A673 (cell line): Measurements from ENCODE around the gene HOXB9. TPM values are rescaled to one million over a fixed set of nuclear protein-coding genes. Genes with fewer than 3 reads are reported as not detected.

Source experiments
- BruUV-seq: library from RNA; stranded (reverse); fragments of 400-500 nt; replicated peaks from 2 replicates; lab custom pipeline; 2021; lab: Mats Ljungman, UMichigan
- CTCF ChIA-PET: fragments of 300-600 bp; sonication (Branson Sonifier 250); formaldehyde crosslinking; loops from one replicate; lab custom pipeline; 2022; ENCODE audit warnings: antibody characterized with exemption; lab: Charles Lee
- POLR2A ChIA-PET: fragments of 300-600 bp; sonication (Branson Sonifier 250); formaldehyde crosslinking; loops from one replicate; lab custom pipeline; 2022; ENCODE audit warnings: antibody characterized with exemption; ENCODE audit not compliant: low non-redundant PET; lab: Charles Lee
- DNase-seq: peaks from one replicate; pipeline ENCODE4 v3.0.0-alpha.2; 2015; ENCODE audit warnings: low spot score
- H3K27ac ChIP-seq: fragments of 200-600 bp; sonication (generic); 2 replicates; pipeline ENCODE4 v1.5.1; 2016; ENCODE audit warnings: mixed run types, low read depth, mild to moderate bottlenecking, mixed read lengths, antibody characterized with exemption, low read length; ENCODE audit not compliant: poor library complexity, severe bottlenecking
- H3K27me3 ChIP-seq: fragments of 200-600 bp; sonication (generic); replicated peaks from 2 replicates; pipeline ENCODE4 v1.6.1; 2017; ENCODE audit warnings: mixed run types, low read depth, mild to moderate bottlenecking, mixed read lengths, antibody characterized with exemption, low read length; ENCODE audit not compliant: insufficient read depth, poor library complexity
- H3K36me3 ChIP-seq: fragments of 200-600 bp; sonication (generic); 2 replicates; pipeline ENCODE4 v1.6.1; 2016; ENCODE audit warnings: mixed run types, mild to moderate bottlenecking, mixed read lengths, antibody characterized with exemption, low read length; ENCODE audit not compliant: insufficient read depth, poor library complexity, severe bottlenecking
- H3K4me1 ChIP-seq: fragments of 200-600 bp; sonication (generic); 2 replicates; pipeline ENCODE4 v1.6.1; 2017; ENCODE audit warnings: mixed run types, mild to moderate bottlenecking, mixed read lengths, antibody characterized with exemption, low read length; ENCODE audit not compliant: insufficient read depth, poor library complexity, severe bottlenecking
- H3K4me3 ChIP-seq: fragments of 200-600 bp; sonication (generic); 2 replicates; pipeline ENCODE4 v1.5.1; 2016; ENCODE audit warnings: low read depth, mixed run types, mild to moderate bottlenecking, mixed read lengths, low read length; ENCODE audit not compliant: poor library complexity, severe bottlenecking
- H3K9me3 ChIP-seq: fragments of 200-600 bp; sonication (generic); 2 replicates; pipeline ENCODE4 v1.6.1; 2016; ENCODE audit warnings: mixed run types, low read depth, mild to moderate bottlenecking, mixed read lengths, antibody characterized with exemption, low read length; ENCODE audit not compliant: poor library complexity, severe bottlenecking
- CTCF ChIP-seq: fragments of 300-800, 200-600 bp; sonication (generic); conservative IDR thresholded peaks from 2 replicates; pipeline ENCODE4 v1.5.1; 2017; ENCODE audit warnings: low read depth, mild to moderate bottlenecking, antibody characterized with exemption, low read length, moderate library complexity, mixed read lengths
- EZH2 ChIP-seq: fragments of 200-600 bp; sonication (generic); IDR thresholded peaks from 2 replicates; pipeline ENCODE4 v1.6.1; 2017; ENCODE audit warnings: borderline replicate concordance, low read depth, mild to moderate bottlenecking, mixed read lengths, antibody characterized with exemption, low read length; ENCODE audit not compliant: poor library complexity, severe bottlenecking
- intact Hi-C: fragments of 100-400 bp; cut with micrococcal nuclease; formaldehyde crosslinking; loops from one replicate; pipeline ENCODE4 v1.10.0; 2022; ENCODE audit not compliant: unreplicated experiment
- total RNA-seq: library from RNA; stranded (reverse); gene quantifications from 2 replicates; pipeline ENCODE4 v1.2.3, GENCODE V29; 2021

The HOXB9 gene
- total RNA-seq, 1 experiment from 2014 or later = 8.2 TPM

GRCh38 chr17:48586355-48587258 lies 39.6 kb downstream of the HOXB9 start:
- TF ChIP-seq EZH2 (no peak), CTCF (no peak)

GRCh38 chr17:48584223-48584741 lies 41.9 kb downstream of the HOXB9 start:
- Histone ChIP-seq H3K27ac (no peak overlapping the region), H3K36me3 (no peaks in the 10 kb centered on the region), H3K9me3 (no peaks in the 10 kb centered on the region), H3K27me3 (no peaks in the 10 kb centered on the region), H3K4me3 (no peak overlapping the region), H3K4me1 (peaks cover 56% of the 10 kb centered on the region)
- TF ChIP-seq EZH2 (no peak), CTCF (no peak)
- intact Hi-C loops = no loop called here
- POLR2A ChIA-PET = interaction anchor here (0.5 kb wide), 1 partner anchor 197 kb away, joined by 3 read pairs; no protein-coding TSS in a partner anchor
- CTCF ChIA-PET = interaction anchor here (1.4 kb wide), 1 partner anchor 8 kb away, joined by 3 read pairs; no protein-coding TSS in a partner anchor
- BruUV-seq = no TSS peak
- no peak for DNase-seq

More at GRCh38 chr17:48586355-48587258, 39.6 kb downstream of the HOXB9 start:
- no TSS peak for BruUV-seq
- no peaks in the 10 kb centered on the region for H3K9me3 ChIP-seq
- intact Hi-C loops = no loop called here
- H3K27me3 ChIP-seq = no peaks in the 10 kb centered on the region
- peaks cover 4% of the 10 kb centered on the region for H3K36me3 ChIP-seq
- ChIA-PET CTCF (interaction anchor here (0.5 to 1.4 kb wide), 4 partner anchors 28 to 489 kb away, joined by 3 to 8 read pairs (median 6); partner anchors contain the start of gene HOXB8), POLR2A (interaction anchor here (0.5 to 0.6 kb wide), 2 partner anchors 29 to 43 kb away, joined by 3 read pairs; partner anchors contain the start of gene HOXB8)
- H3K4me3 ChIP-seq = peak overlapping the region; percentile 53
- peaks cover 59% of the 10 kb centered on the region for H3K4me1 ChIP-seq
- peak overlapping the region; percentile 40 for H3K27ac ChIP-seq
- DNase-seq = peak; percentile 55

GRCh38 chr17:48583708-48584222 lies 42.4 kb downstream of the HOXB9 start:
- Histone ChIP-seq H3K27ac (no peak overlapping the region), H3K27me3 (no peaks in the 10 kb centered on the region), H3K9me3 (no peaks in the 10 kb centered on the region), H3K4me3 (no peak overlapping the region), H3K4me1 (peaks cover 53% of the 10 kb centered on the region), H3K36me3 (no peaks in the 10 kb centered on the region)
- no peak for TF ChIP-seq EZH2
- no peak for TF ChIP-seq CTCF
- ChIA-PET POLR2A (interaction anchor here (0.5 to 0.7 kb wide), 4 partner anchors 197 to 238 kb away, joined by 3 to 8 read pairs (median 3); no protein-coding TSS in a partner anchor), CTCF (interaction anchor here (1.4 kb wide), 1 partner anchor 9 kb away, joined by 3 read pairs; no protein-coding TSS in a partner anchor)
- intact Hi-C loops = no loop called here
- BruUV-seq = no TSS peak
- no peak for DNase-seq
